GM12865 (cell line): Measurements from ENCODE around the gene GATAD2B.
"Not testable (repeated sequence)": the region's sequence is repeated elsewhere in the genome, so short reads cannot be mapped to it uniquely, and the experiment has no call there.

Experiments used
- DNase-seq: peaks from one replicate; pipeline ENCODE4 v3.0.0; 2010; ENCODE audit warnings: low read depth
- H3K4me3 ChIP-seq: 2 replicates; pipeline ENCODE4 v1.5.1; 2011; ENCODE audit warnings: mild to moderate bottlenecking, low read depth, low read length, control low read depth
- CTCF ChIP-seq: IDR thresholded peaks from 2 replicates; pipeline ENCODE4 v1.5.1; 2011; ENCODE audit warnings: low read length, control low read depth, low read depth, inconsistent platforms; ENCODE audit not compliant: insufficient read depth; ENCODE audit errors: missing control alignments

GATAD2B gene

GRCh38 chr1:153790966-153791647 lies 131.7 kb downstream of the GATAD2B start:
- no peak for TF ChIP-seq CTCF
- H3K4me3 ChIP-seq = peak overlapping the region; percentile 28
- peak; percentile 93 for DNase-seq

DNA sequence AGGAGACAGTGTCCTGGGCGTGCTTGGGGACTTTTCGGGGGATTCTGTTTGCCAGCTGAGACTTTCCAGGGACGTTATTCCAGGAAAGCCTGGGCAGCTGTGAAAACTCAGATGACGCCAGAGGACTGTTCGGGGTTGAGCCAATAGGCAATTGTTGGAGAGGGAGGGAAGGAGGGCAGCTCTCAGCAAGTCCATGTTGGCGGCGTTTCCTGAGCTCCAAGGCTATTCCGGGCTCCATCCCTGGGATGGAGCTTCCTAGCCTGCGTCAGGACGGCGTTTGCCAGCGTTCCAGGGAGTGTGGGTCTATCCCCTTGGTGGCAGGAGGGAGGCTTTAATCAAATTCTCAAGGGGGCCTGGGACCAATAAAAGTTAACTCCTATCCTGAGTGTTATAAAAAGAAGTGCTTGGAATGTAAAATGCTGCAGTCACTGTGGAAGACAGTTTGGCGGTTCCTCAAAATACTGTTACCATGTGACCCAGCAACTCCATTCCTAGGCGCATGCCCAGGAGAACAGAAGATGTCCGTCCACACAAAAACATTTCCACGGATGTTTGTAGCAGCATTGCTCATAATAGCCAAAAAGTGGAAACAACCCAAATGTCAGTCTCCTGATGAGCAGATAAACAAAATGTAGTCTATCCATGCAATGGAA lies 132.3 kb downstream of the GATAD2B start:
- H3K4me3 ChIP-seq = peak overlapping the region; percentile 28
- TF ChIP-seq CTCF = no peak
- DNase-seq = peak; percentile 64

DNA sequence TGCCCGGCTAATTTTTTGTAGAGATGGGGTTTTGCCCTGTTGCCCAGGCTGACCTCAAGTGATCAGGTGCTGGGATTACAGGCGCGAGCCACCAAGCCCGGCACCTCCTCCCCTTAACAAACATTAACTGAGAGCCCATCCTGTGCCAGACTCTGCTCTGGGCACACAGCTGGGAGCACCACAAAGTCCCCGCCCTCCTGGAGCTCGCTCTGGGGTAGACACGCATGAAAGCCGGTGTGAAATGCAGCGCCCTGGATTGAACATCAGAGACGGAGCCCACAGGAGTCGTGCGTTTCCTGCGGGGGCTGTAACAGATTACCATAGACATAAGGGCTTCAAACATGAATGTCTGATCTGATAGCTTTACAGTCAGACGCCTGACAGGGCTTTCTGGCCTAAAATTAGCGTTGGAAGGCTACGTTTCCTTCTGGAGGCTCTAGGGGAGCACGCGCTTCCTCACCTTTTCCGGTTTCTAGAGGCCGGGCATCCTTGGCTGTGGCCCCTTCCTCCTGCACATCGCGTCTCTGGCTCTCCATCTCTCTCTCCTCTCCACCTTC lies 133.2 kb downstream of the GATAD2B start:
- DNase-seq = peak; percentile 39
- no peak for TF ChIP-seq CTCF
- peak overlapping the region; percentile 28 for H3K4me3 ChIP-seq

DNA sequence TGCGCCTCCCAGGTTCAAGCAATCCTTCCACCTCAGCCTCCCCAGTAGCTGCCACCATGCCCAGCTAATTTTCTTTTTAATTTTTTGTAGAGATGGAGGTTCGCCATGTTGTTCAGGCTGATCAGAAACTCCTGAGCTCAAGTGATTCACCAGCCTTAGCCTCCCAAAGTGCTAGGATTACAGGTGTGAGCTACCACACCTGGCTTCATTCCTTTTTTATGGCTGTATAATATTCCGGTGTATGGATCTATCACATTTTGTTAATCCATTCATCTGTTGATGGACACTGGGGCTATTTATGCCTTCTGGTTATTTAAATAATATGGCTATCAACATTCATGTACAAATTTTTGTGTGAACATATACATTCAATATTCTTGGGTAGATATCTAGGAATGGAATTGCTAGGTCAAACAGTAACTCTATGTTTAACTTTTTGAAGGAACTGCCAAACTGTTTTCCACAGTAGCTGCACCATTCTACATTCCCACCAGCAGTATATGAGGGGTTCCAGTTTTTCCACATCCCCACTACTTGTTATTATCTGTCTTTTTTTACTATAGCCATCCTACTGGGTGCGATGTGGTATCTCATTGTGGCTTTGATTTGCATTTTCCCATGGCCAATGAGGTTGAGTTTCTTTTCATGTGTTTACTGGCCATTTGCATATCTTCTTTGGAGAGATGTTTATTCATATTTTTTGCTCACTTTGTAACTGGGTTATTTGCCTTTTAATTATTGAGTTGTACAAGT lies 136.6 kb downstream of the GATAD2B start:
- TF ChIP-seq CTCF = no peak
- no peak for DNase-seq
- H3K4me3 ChIP-seq = no peak overlapping the region

DNA sequence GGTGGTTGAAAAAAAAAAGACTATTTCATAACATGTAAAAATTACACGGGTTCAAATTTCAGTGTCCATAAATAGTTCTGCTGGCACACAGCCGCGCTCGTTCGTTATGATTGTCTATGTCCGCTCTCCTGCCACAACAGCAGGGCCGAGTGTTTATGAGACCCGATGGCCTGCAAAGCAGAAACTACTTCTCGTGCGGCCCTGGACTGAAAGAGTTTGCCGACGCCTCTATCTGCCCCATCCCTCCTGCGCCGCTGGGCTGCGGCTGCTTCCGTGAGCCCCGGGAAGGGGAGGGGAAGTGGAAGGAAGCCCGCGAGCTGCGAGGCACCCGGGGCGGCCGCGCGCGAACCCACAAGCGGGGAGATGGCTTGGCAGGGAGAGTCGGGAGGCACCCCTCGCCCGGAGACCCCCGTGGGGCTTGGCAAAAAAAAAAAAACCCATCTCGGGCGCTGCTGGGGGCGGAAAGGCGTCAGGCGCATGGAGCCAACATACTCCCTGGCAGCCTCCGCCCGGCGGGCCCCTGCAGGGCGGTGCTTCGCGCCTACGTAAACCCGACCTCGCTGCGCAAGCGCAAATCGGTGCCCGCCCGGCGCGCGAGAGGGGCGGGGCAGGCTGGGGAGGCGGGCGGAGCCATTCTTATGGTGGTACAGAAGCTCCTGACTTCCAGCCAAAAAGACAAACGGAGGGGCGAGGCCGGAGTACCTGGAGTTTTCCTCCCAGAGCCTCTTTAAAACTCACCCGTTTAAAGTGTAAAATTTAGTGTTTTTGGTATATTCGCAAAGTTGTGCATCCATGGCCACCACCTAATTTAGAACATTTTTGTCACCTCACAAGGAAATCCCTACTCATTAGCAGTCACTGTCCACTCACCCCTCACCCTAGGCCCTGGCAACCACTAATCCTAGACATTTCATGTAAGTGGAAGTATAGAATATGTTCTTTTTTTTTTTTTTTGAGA lies 139.3 kb downstream of the GATAD2B start:
- no peak for TF ChIP-seq CTCF
- DNase-seq = peak; percentile 97
- H3K4me3 ChIP-seq = peak overlapping the region; percentile 90

GRCh38 chr1:153782648-153783047 lies 140.1 kb downstream of the GATAD2B start:
- H3K4me3 ChIP-seq = peak overlapping the region; percentile 90; the same call in 1 of the 2 replicates
- DNase-seq = not testable (repeated sequence)
